HG02610 (cell line): ENCODE measurements around the gene ADPGK.
A peak's percentile ranks its signal among the peaks of the same experiment; 100 is the strongest.
"Not testable (repeated sequence)": the region's sequence is repeated elsewhere in the genome, so short reads cannot be mapped to it uniquely, and the experiment has no call there.

Experiments used
- ATAC-seq: cut with Tn5 transposase; IDR thresholded peaks from one replicate; pipeline ENCODE4 v1.9.1; 2021; ENCODE audit warnings: mild to moderate bottlenecking, moderate library complexity; ENCODE audit not compliant: unreplicated experiment

The ADPGK gene

GRCh38 chr15:72783640-72784455 is at the start of gene ADPGK:
ADPGK (minus strand) TSS chr15:72783758; CDS start chr15:72783691, 67 bp downstream.
- peak; percentile 71 for ATAC-seq

- no peak for ATAC-seq
These were observed 43.7 kb upstream of the ADPGK start for GRCh38 chr15:72827226-72827625.

- ATAC-seq = no peak
These were observed 43.1 kb upstream of the ADPGK start for GRCh38 chr15:72826611-72827010.

- no peak for ATAC-seq
These were observed 42.3 kb upstream of the ADPGK start for GRCh38 chr15:72825829-72826228.

- ATAC-seq = no peak
These were observed 41.2 kb upstream of the ADPGK start for GRCh38 chr15:72824781-72825180.

GRCh38 chr15:72824112-72824511 is 40.6 kb upstream of the ADPGK start:
- ATAC-seq = no peak

GRCh38 chr15:72820278-72820677 is 36.7 kb upstream of the ADPGK start:
- no peak for ATAC-seq

GRCh38 chr15:72818632-72819031 is 35.1 kb upstream of the ADPGK start:
- no peak for ATAC-seq

- no peak for ATAC-seq
These were observed 29.9 kb upstream of the ADPGK start for GRCh38 chr15:72813345-72814004.

GRCh38 chr15:72809329-72809728 is 25.8 kb upstream of the ADPGK start:
- no peak for ATAC-seq

- ATAC-seq = not testable (repeated sequence)
These were observed 23.8 kb upstream of the ADPGK start for GRCh38 chr15:72807346-72807745.

GRCh38 chr15:72803006-72803405 is 19.4 kb upstream of the ADPGK start:
- no peak for ATAC-seq

- ATAC-seq = no peak
These were observed 18.2 kb upstream of the ADPGK start for GRCh38 chr15:72801590-72802325.

- ATAC-seq = no peak
These were observed 17.4 kb upstream of the ADPGK start for GRCh38 chr15:72800833-72801481.

GRCh38 chr15:72797834-72798233 is 14.3 kb upstream of the ADPGK start:
- no peak for ATAC-seq

- no peak for ATAC-seq
These were observed 13.8 kb upstream of the ADPGK start for GRCh38 chr15:72797338-72797689.

GRCh38 chr15:72796515-72797337 is 13.2 kb upstream of the ADPGK start:
- no peak for ATAC-seq

GRCh38 chr15:72796210-72796514 is 12.6 kb upstream of the ADPGK start:
- no peak for ATAC-seq

- no peak for ATAC-seq
These were observed 10.5 kb upstream of the ADPGK start for GRCh38 chr15:72793766-72794660.

GRCh38 chr15:72792431-72792830 is 8.9 kb upstream of the ADPGK start:
- no peak for ATAC-seq
